Transverse colon (tissue), 4 donors: ENCODE results near the gene ZFAND3. TPM values are rescaled to one million over a fixed set of nuclear protein-coding genes. Genes with fewer than 3 reads are reported as not detected.

ENCODE experiments used
- DNase-seq: peaks from one replicate; pipeline ENCODE4 v3.0.0-alpha.2; 2019
- H3K27ac ChIP-seq, 4 donors: fragments of 200-600 bp; sonication (generic); 2 replicates each; pipeline ENCODE4 v1.5.1; 2016 to 2018; ENCODE audit warnings: inconsistent platforms in 4 of 4
- H3K27me3 ChIP-seq: fragments of 200-600 bp; sonication (generic); 2 replicates; pipeline ENCODE4 v1.5.1; 2017; ENCODE audit warnings: inconsistent platforms
- H3K36me3 ChIP-seq, 4 donors: fragments of 200-600 bp; sonication (generic); 2 replicates each; pipeline ENCODE4 v1.5.1; 2017 to 2019; ENCODE audit warnings: inconsistent platforms in 4 of 4
- H3K4me1 ChIP-seq, 4 donors: fragments of 200-600 bp; sonication (generic); 2 replicates each; pipeline ENCODE4 v1.5.1; 2017 to 2020; ENCODE audit warnings: inconsistent platforms in 4 of 4
- H3K4me3 ChIP-seq, 4 donors: fragments of 200-600 bp; sonication (generic); 1 replicate in 1 of 4; 2 replicates in 3 of 4; pipeline versions ENCODE4 v1.5.1 to v1.6.1; 2017 to 2019; ENCODE audit warnings: inconsistent platforms in 4 of 4
- H3K9me3 ChIP-seq, 2 donors: fragments of 200-600 bp; sonication (generic); 2 replicates each; pipeline ENCODE4 v1.5.1; 2017 to 2019; ENCODE audit warnings: inconsistent platforms in 2 of 2
- EP300 ChIP-seq: sonication (generic); formaldehyde crosslinking; IDR thresholded peaks from one replicate; pipeline ENCODE4 v1.6.1; 2017; ENCODE audit warnings: antibody characterized with exemption, low read depth
- POLR2A ChIP-seq: fragments of 450-650 bp; IDR thresholded peaks from one replicate; pipeline ENCODE4 v1.6.1; 2016; ENCODE audit warnings: antibody characterized with exemption, mild to moderate bottlenecking, moderate library complexity
- POLR2AphosphoS5 ChIP-seq, 3 donors: sonication (generic); formaldehyde crosslinking; IDR thresholded peaks; one replicate each; pipeline ENCODE4 v1.6.1; 2016; ENCODE audit warnings: antibody characterized with exemption in 3 of 3
- WGBS, 2 donors: methylation state at CpG; one replicate each; pipeline ENCODE4 v1.1.5; 2018; ENCODE audit warnings: low coverage in 1 of 2; 5-methylcytosine and 5-hydroxymethylcytosine counted together
- in situ Hi-C, 4 donors: fragments of 200-750 bp; cut with MboI; loops; one replicate each; pipeline versions ENCODE4 v1.15.0 to v1.15.1; 2017; ENCODE audit warnings: low sequenced_read_pairs in 3 of 4, low pct_ligation_motif_present in 1 of 4, low pct_unique_long_range_greater_than_20kb in 1 of 4
- intact Hi-C: fragments of 100-400 bp; cut with DNase I; formaldehyde crosslinking; loops from one replicate; pipeline ENCODE4 v1.15.1; 2023; ENCODE audit warnings: low total_unique reads
- total RNA-seq, 4 donors: library from RNA; depleted of rRNA; stranded (reverse); fragments of >200 nt; gene quantifications; one replicate each; pipeline ENCODE4 v1.1.0, GENCODE V29; 2016
- TF ChIP-seq, protein P1 (sequence below), 5 experiments: fragments of 200-600 bp in 3 of 5; fragments of 450-650 bp in 2 of 5; sonication (generic) in 3 of 5; IDR thresholded peaks; 1 replicate in 2 of 5; 2 replicates in 3 of 5; pipeline ENCODE4 v1.5.1; 2016 to 2017; ENCODE audit warnings: antibody characterized with exemption in 5 of 5, inconsistent platforms in 3 of 5, mild to moderate bottlenecking in 2 of 5, moderate library complexity in 1 of 5

ZFAND3 gene
- 10 to 100 TPM; 20.5 to 83.4 (median 36.5) TPM for total RNA-seq

- Histone ChIP-seq H3K36me3 (no peaks in the 10 kb centered on the region), H3K27me3 (no peaks in the 10 kb centered on the region), H3K4me1 (peaks cover 32 to 52% (median 47%) of the 10 kb centered on the region in 4 donors), H3K27ac (peak within 1 kb of the TSS; percentile 95 to 99 (median 97)), H3K4me3 (peak within 1 kb of the TSS; percentile 76 to 99 (median 92)), H3K9me3 (no peaks in the 10 kb centered on the region)
- in situ Hi-C loops (no loop called here), intact Hi-C loops (loop anchor here (10.0 kb wide), 1 partner anchor 46 kb away; no protein-coding TSS in a partner anchor)
- whole genome bisulfite sequencing, 2 donors, result 0% methylated on average over 41 of the region's 64 CpGs; no CpG with 5 or more reads in 1 of the 2 donors
- TF ChIP-seq POLR2A (peak; percentile 48), POLR2AphosphoS5 (IDR thresholded peaks at IDR 0.05) (peak; percentile 48 to 78 (median 76)), EP300 (no peak)
- TF ChIP-seq, protein P1, sequence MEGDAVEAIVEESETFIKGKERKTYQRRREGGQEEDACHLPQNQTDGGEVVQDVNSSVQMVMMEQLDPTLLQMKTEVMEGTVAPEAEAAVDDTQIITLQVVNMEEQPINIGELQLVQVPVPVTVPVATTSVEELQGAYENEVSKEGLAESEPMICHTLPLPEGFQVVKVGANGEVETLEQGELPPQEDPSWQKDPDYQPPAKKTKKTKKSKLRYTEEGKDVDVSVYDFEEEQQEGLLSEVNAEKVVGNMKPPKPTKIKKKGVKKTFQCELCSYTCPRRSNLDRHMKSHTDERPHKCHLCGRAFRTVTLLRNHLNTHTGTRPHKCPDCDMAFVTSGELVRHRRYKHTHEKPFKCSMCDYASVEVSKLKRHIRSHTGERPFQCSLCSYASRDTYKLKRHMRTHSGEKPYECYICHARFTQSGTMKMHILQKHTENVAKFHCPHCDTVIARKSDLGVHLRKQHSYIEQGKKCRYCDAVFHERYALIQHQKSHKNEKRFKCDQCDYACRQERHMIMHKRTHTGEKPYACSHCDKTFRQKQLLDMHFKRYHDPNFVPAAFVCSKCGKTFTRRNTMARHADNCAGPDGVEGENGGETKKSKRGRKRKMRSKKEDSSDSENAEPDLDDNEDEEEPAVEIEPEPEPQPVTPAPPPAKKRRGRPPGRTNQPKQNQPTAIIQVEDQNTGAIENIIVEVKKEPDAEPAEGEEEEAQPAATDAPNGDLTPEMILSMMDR (IDR thresholded peaks at IDR 0.05), result peak in 2 of 5 experiments; percentile 9 to 25
- peak; percentile 97 for DNase-seq
Observed at GRCh38 chr6:37819177-37819801, at the start of gene ZFAND3. Gene ZFAND3 (plus strand): TSS chr6:37819727. CDS start chr6:37819946, 219 bp downstream.

DNA sequence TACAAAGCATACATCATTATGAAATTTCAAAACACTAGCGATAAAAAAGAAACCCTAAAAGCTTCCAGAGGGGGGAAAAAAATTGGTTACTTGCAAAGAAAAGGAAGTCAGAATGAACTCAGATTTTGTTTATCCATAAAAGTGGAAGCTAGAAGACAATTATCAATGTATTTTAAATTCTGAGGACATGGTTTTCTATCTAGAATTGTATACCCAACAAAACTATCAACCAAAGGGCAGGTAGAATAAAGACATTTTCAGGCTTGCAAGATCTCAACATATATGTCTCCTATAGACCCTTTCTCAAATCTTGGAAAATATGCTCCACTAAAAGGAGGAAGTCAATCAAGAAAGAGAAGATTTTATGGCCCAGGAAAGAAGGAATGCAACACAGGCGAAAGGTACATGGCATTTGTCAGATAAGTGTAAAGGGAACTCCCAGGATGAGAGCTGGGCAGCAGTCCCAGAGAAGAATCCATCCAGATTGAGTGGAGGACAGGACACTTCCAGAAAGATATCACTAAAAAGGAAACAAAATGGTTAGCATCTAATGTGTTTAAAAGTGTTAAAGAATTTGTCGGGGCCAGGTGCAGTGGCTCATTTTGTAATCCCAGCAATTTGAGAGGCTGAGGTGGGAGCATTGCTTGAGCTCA, 45.4 kb upstream of the ZFAND3 start:
- in situ Hi-C loops, result no loop called here
- no peaks in the 10 kb centered on the region for H3K4me1 ChIP-seq
- H3K27ac ChIP-seq, result no peak overlapping the region
- no peak overlapping the region for H3K4me3 ChIP-seq
- DNase-seq, result no peak
- H3K36me3 ChIP-seq, result no peaks in the 10 kb centered on the region
- WGBS, 2 donors, result 68 to 87% methylated on average over 3 of the region's 3 CpGs
- TF ChIP-seq, protein P1 (IDR thresholded peaks at IDR 0.05), result no peak
- TF ChIP-seq POLR2AphosphoS5 (IDR thresholded peaks at IDR 0.05) (no peak), EP300 (no peak), POLR2A (no peak)
- no peaks in the 10 kb centered on the region for H3K27me3 ChIP-seq
- no peaks in the 10 kb centered on the region for H3K9me3 ChIP-seq
- intact Hi-C loops, result no loop called here

- intact Hi-C loops (no loop called here), in situ Hi-C loops (loop anchor here in 2 of 4 donors (25.0 kb wide), 1 partner anchor 711 kb away; no protein-coding TSS in a partner anchor)
- WGBS, 2 donors, result 67 to 77% methylated on average over 6 to 9 of the region's 9 CpGs
Observed at GRCh38 chr6:37776566-37776965, 43.0 kb upstream of the ZFAND3 start.

GRCh38 chr6:37777272-37777834, 42.2 kb upstream of the ZFAND3 start:
- Histone ChIP-seq H3K4me3 (no peak overlapping the region), H3K4me1 (no peaks in the 10 kb centered on the region), H3K36me3 (no peaks in the 10 kb centered on the region), H3K27me3 (no peaks in the 10 kb centered on the region), H3K27ac (no peak overlapping the region), H3K9me3 (no peaks in the 10 kb centered on the region)
- no peak for DNase-seq
- 40 to 75% methylated on average over 3 to 10 of the region's 10 CpGs for WGBS, 2 donors
- no peak for TF ChIP-seq EP300
- no peak for TF ChIP-seq POLR2AphosphoS5 (IDR thresholded peaks at IDR 0.05)
- no peak for TF ChIP-seq POLR2A
- TF ChIP-seq, protein P1 (IDR thresholded peaks at IDR 0.05), result no peak
- intact Hi-C loops (no loop called here), in situ Hi-C loops (loop anchor here in 2 of 4 donors (25.0 kb wide), 1 partner anchor 710 kb away; no protein-coding TSS in a partner anchor)

More at GRCh38 chr6:37776566-37776965, 43.0 kb upstream of the ZFAND3 start:
- no peaks in the 10 kb centered on the region for H3K4me1 ChIP-seq
- no peaks in the 10 kb centered on the region for H3K9me3 ChIP-seq
- DNase-seq, result no peak
- H3K36me3 ChIP-seq, result no peaks in the 10 kb centered on the region
- H3K27me3 ChIP-seq, result no peaks in the 10 kb centered on the region
- no peak overlapping the region for H3K27ac ChIP-seq
- TF ChIP-seq, protein P1 (IDR thresholded peaks at IDR 0.05), result no peak
- TF ChIP-seq POLR2AphosphoS5 (IDR thresholded peaks at IDR 0.05) (no peak), EP300 (no peak), POLR2A (no peak)
- H3K4me3 ChIP-seq, result no peak overlapping the region
